Panc1 (cell line): ENCODE results near the gene MDN1. TPM values are rescaled to one million over a fixed set of nuclear protein-coding genes. Genes with fewer than 3 reads are reported as not detected.

ENCODE experiments used
- ATAC-seq: fragments of 200-7000 bp; cut with Tn5 transposase; 2 replicates; pipeline ENCODE4 v1.9.1; 2020; ENCODE audit warnings: mild to moderate bottlenecking, moderate library complexity
- BruUV-seq: library from RNA; stranded (reverse); fragments of 400-500 nt; replicated peaks from 2 replicates; lab custom pipeline; 2021; lab: Mats Ljungman, UMichigan
- CTCF ChIA-PET: fragments of 300-600 bp; sonication (Branson Sonifier 250); formaldehyde crosslinking; loops from one replicate; lab custom pipeline; 2022; ENCODE audit warnings: antibody characterized with exemption; lab: Charles Lee
- POLR2A ChIA-PET: fragments of 300-600 bp; sonication (Branson Sonifier 250); formaldehyde crosslinking; loops from one replicate; lab custom pipeline; 2022; ENCODE audit warnings: antibody characterized with exemption; lab: Charles Lee
- DNase-seq: peaks from one replicate; pipeline ENCODE4 v3.0.0-alpha.2; 2010; ENCODE audit warnings: low read depth, low spot score
- H3K27ac ChIP-seq: 2 replicates; pipeline ENCODE4 v1.5.1; 2011; ENCODE audit warnings: mild to moderate bottlenecking, low read length, inconsistent platforms
- H3K27me3 ChIP-seq: fragments of 200-500 bp; sonication (Bioruptor generic); 2 replicates; pipeline ENCODE4 v1.6.0; 2014; ENCODE audit warnings: low read length, inconsistent platforms; ENCODE audit not compliant: control insufficient read depth, insufficient read depth
- H3K36me3 ChIP-seq: fragments of 200-500 bp; sonication (Bioruptor generic); 2 replicates; pipeline ENCODE4 v1.5.1; 2014; ENCODE audit warnings: inconsistent platforms, mild to moderate bottlenecking, low read length, moderate library complexity; ENCODE audit not compliant: control insufficient read depth, insufficient read depth
- H3K4me1 ChIP-seq: 2 replicates; pipeline ENCODE4 v1.5.1; 2011; ENCODE audit warnings: inconsistent platforms, mild to moderate bottlenecking, low read length, moderate library complexity; ENCODE audit not compliant: control insufficient read depth, insufficient read depth
- H3K4me3 ChIP-seq, 2 experiments: 2 replicates each; pipeline ENCODE4 v1.5.1; 2011 to 2012; ENCODE audit warnings: low read depth in 2 of 2, low read length in 2 of 2, mild to moderate bottlenecking in 2 of 2, inconsistent platforms in 1 of 2, moderate library complexity in 1 of 2
- H3K9me3 ChIP-seq: fragments of 200-500 bp; sonication (Bioruptor generic); 2 replicates; pipeline ENCODE4 v1.5.1; 2014; ENCODE audit warnings: low read depth, mild to moderate bottlenecking, inconsistent platforms, low read length, moderate library complexity; ENCODE audit not compliant: control insufficient read depth, insufficient read depth
- CTCF ChIP-seq: fragments of 450-650 bp; IDR thresholded peaks from 2 replicates; pipeline ENCODE4 v1.5.1; 2017; ENCODE audit warnings: mild to moderate bottlenecking
- POLR2AphosphoS5 ChIP-seq: IDR thresholded peaks from 2 replicates; pipeline ENCODE4 v1.6.1; 2012; ENCODE audit warnings: mild to moderate bottlenecking, low read depth, low read length, moderate library complexity
- REST ChIP-seq, 2 experiments: IDR thresholded peaks; 2 replicates each; pipeline ENCODE4 v1.6.1; 2011 to 2012; ENCODE audit warnings: low read depth in 2 of 2, control low read depth in 1 of 2, low read length in 1 of 2, mild to moderate bottlenecking in 1 of 2, moderate library complexity in 1 of 2; ENCODE audit not compliant: insufficient read depth in 1 of 2
- SIN3A ChIP-seq: IDR thresholded peaks from 2 replicates; pipeline ENCODE4 v1.6.1; 2012; ENCODE audit warnings: low read depth, mild to moderate bottlenecking, low read length, moderate library complexity, borderline replicate concordance; ENCODE audit not compliant: insufficient read depth
- TCF7L2 ChIP-seq: IDR thresholded peaks from 2 replicates; pipeline ENCODE4 v1.6.1; 2011; ENCODE audit warnings: mild to moderate bottlenecking, low read depth, low read length, inconsistent platforms
- in situ Hi-C: cut with HindIII; loops from 2 replicates; pipeline ENCODE4 v1.10.0; 2016; ENCODE audit warnings: low sequenced_read_pairs, low pct_unique_long_range_greater_than_20kb
- intact Hi-C: fragments of 100-400 bp; cut with micrococcal nuclease; formaldehyde crosslinking; loops from one replicate; pipeline ENCODE4 v1.10.0; 2022; ENCODE audit not compliant: unreplicated experiment
- total RNA-seq: library from RNA; stranded (reverse); gene quantifications from one replicate; pipeline ENCODE4 v1.2.1, GENCODE V29; 2021; ENCODE audit not compliant: unreplicated experiment

MDN1 gene
- total RNA-seq, 1 experiment from 2014 or later, result 47.8 TPM

GRCh38 chr6:89859744-89860143 is 40.1 kb upstream of the MDN1 start:
- intact Hi-C loops (no loop called here), in situ Hi-C loops (no loop called here)
- no peak for DNase-seq
- peaks cover 11% of the 10 kb centered on the region; the same call in 1 of the 2 replicates for H3K36me3 ChIP-seq
- ChIA-PET CTCF (no interaction called here), POLR2A (interaction anchor here (0.6 kb wide), 1 partner anchor 38 kb away, joined by 8 read pairs; no protein-coding TSS in a partner anchor)
- no peak overlapping the region for H3K4me3 ChIP-seq
- ATAC-seq, result no peak
- no peak for TF ChIP-seq SIN3A
- TF ChIP-seq TCF7L2, result no peak
- TF ChIP-seq REST (IDR thresholded peaks at IDR 0.05; ENCODE audit: insufficient read depth in 1 of 2, low read depth in 2 of 2, low read length in 1 of 2), result no peak
- no peak for TF ChIP-seq POLR2AphosphoS5
- no TSS peak for BruUV-seq
- H3K4me1 ChIP-seq, result no peaks in the 10 kb centered on the region
- H3K27me3 ChIP-seq, result no peaks in the 10 kb centered on the region
- H3K9me3 ChIP-seq, result no peaks in the 10 kb centered on the region
- no peak overlapping the region for H3K27ac ChIP-seq

- Histone ChIP-seq H3K27ac (no peak overlapping the region), H3K27me3 (no peaks in the 10 kb centered on the region), H3K9me3 (no peaks in the 10 kb centered on the region), H3K36me3 (peaks cover 12% of the 10 kb centered on the region; the same call in 1 of the 2 replicates), H3K4me3 (no peak overlapping the region), H3K4me1 (no peaks in the 10 kb centered on the region)
- ATAC-seq, result no peak
- DNase-seq, result no peak
- in situ Hi-C loops, result no loop called here
- no TSS peak for BruUV-seq
- CTCF ChIA-PET, result no interaction called here
- TF ChIP-seq CTCF (no peak), SIN3A (no peak), POLR2AphosphoS5 (no peak), TCF7L2 (no peak), REST (IDR thresholded peaks at IDR 0.05; ENCODE audit: insufficient read depth in 1 of 2, low read depth in 2 of 2, low read length in 1 of 2) (no peak)
- intact Hi-C loops, result no loop called here
- POLR2A ChIA-PET, result no interaction called here
These were observed 38.4 kb upstream of the MDN1 start for GRCh38 chr6:89858041-89858440.
